Ishikawa (cell line): ENCODE data around the gene RHOU.

Experiments used
- CEBPB ChIP-seq: IDR thresholded peaks from 2 replicates; pipeline ENCODE4 v1.6.1; 2012
- CREB1 ChIP-seq: IDR thresholded peaks from 2 replicates; pipeline ENCODE4 v1.6.1; 2012; ENCODE audit warnings: low read depth
- EGR1 ChIP-seq: IDR thresholded peaks from 2 replicates; pipeline ENCODE4 v1.6.1; 2012
- EP300 ChIP-seq: IDR thresholded peaks from 2 replicates; pipeline ENCODE4 v1.6.1; 2012; ENCODE audit warnings: borderline replicate concordance
- FOXM1 ChIP-seq: IDR thresholded peaks from 2 replicates; pipeline ENCODE4 v1.6.1; 2012; ENCODE audit warnings: low read depth, borderline replicate concordance
- MAX ChIP-seq: IDR thresholded peaks from 2 replicates; pipeline ENCODE4 v1.6.1; 2012
- NFIC ChIP-seq: IDR thresholded peaks from 2 replicates; pipeline ENCODE4 v1.6.1; 2012
- RAD21 ChIP-seq: IDR thresholded peaks from 2 replicates; pipeline ENCODE4 v1.6.1; 2012; ENCODE audit warnings: low read depth
- REST ChIP-seq: IDR thresholded peaks from 2 replicates; pipeline ENCODE4 v1.6.1; 2012; ENCODE audit warnings: low read depth, mild to moderate bottlenecking
- TAF1 ChIP-seq: IDR thresholded peaks from 2 replicates; pipeline ENCODE4 v1.6.1; 2012; ENCODE audit warnings: low read depth, mild to moderate bottlenecking
- TCF12 ChIP-seq: IDR thresholded peaks from 2 replicates; pipeline ENCODE4 v1.6.1; 2012; ENCODE audit warnings: low read depth
- TEAD4 ChIP-seq: IDR thresholded peaks from 2 replicates; pipeline ENCODE4 v1.6.1; 2012
- USF1 ChIP-seq: IDR thresholded peaks from 2 replicates; pipeline ENCODE4 v1.6.1; 2012
- YY1 ChIP-seq: IDR thresholded peaks from 2 replicates; pipeline ENCODE4 v1.6.1; 2012; ENCODE audit warnings: low read depth
- ZBTB7A ChIP-seq: IDR thresholded peaks from 2 replicates; pipeline ENCODE4 v1.6.1; 2012; ENCODE audit warnings: low read depth

RHOU gene

GRCh38 chr1:228778466-228778865 lies 43.2 kb downstream of the RHOU start:
- no peak for TF ChIP-seq TEAD4
- TF ChIP-seq ZBTB7A: no peak
- TF ChIP-seq EP300: no peak
- no peak for TF ChIP-seq TAF1
- TF ChIP-seq MAX: no peak
- TF ChIP-seq RAD21: no peak
- TF ChIP-seq EGR1: no peak
- TF ChIP-seq CEBPB: no peak
- no peak for TF ChIP-seq USF1
- TF ChIP-seq FOXM1: no peak
- TF ChIP-seq NFIC: no peak
- no peak for TF ChIP-seq CREB1
- TF ChIP-seq TCF12: no peak
- no peak for TF ChIP-seq REST
- TF ChIP-seq YY1: no peak

- no peak for TF ChIP-seq TEAD4
- TF ChIP-seq CEBPB: no peak
- no peak for TF ChIP-seq ZBTB7A
- TF ChIP-seq EGR1: no peak
- TF ChIP-seq REST: no peak
- no peak for TF ChIP-seq FOXM1
- no peak for TF ChIP-seq YY1
- no peak for TF ChIP-seq RAD21
- no peak for TF ChIP-seq NFIC
- TF ChIP-seq TAF1: no peak
- TF ChIP-seq CREB1: no peak
- no peak for TF ChIP-seq MAX
- TF ChIP-seq USF1: no peak
- no peak for TF ChIP-seq TCF12
- no peak for TF ChIP-seq EP300
Observed at GRCh38 chr1:228778961-228779360, 43.7 kb downstream of the RHOU start.

- no peak for TF ChIP-seq TEAD4
- TF ChIP-seq RAD21: no peak
Observed at GRCh38 chr1:228781161-228781808, 46.0 kb downstream of the RHOU start.

- TF ChIP-seq RAD21: no peak
Observed at GRCh38 chr1:228781809-228782661, 46.8 kb downstream of the RHOU start.

GRCh38 chr1:228782662-228783417 lies 47.6 kb downstream of the RHOU start:
- no peak for TF ChIP-seq EGR1
- TF ChIP-seq CREB1: no peak
- TF ChIP-seq NFIC: no peak
- no peak for TF ChIP-seq YY1
- no peak for TF ChIP-seq TAF1
- no peak for TF ChIP-seq EP300
- no peak for TF ChIP-seq CEBPB
- TF ChIP-seq FOXM1: no peak
- TF ChIP-seq ZBTB7A: no peak
- no peak for TF ChIP-seq REST
- no peak for TF ChIP-seq MAX
- TF ChIP-seq TCF12: no peak
- no peak for TF ChIP-seq USF1
- TF ChIP-seq RAD21: no peak
- no peak for TF ChIP-seq TEAD4
